CD4-positive, alpha-beta T cell treated with Interleukin-12 subunit alpha and Interleukin-12 subunit beta, for 1 hour (primary cell): Measurements from ENCODE around the gene VEGFC.

Experiments
- DNase-seq: peaks from one replicate; pipeline ENCODE4 v3.0.0-alpha.2; 2020

Gene VEGFC

GRCh38 chr4:176792326-176793059 is at the start of gene VEGFC:
Gene VEGFC, minus strand, starts transcription at chr4:176792922. Its CDS starts 611 bp downstream, at chr4:176792311.
- no peak for DNase-seq

GRCh38 chr4:176841711-176842112 is 49.0 kb upstream of the VEGFC start:
- DNase-seq = no peak

GRCh38 chr4:176840166-176840565 is 47.4 kb upstream of the VEGFC start:
- DNase-seq = no peak

- no peak for DNase-seq
These were observed 46.9 kb upstream of the VEGFC start for GRCh38 chr4:176839656-176840055.

GRCh38 chr4:176838601-176839433 is 46.1 kb upstream of the VEGFC start:
- DNase-seq = no peak

GRCh38 chr4:176837169-176837895 is 44.6 kb upstream of the VEGFC start:
- no peak for DNase-seq

DNA sequence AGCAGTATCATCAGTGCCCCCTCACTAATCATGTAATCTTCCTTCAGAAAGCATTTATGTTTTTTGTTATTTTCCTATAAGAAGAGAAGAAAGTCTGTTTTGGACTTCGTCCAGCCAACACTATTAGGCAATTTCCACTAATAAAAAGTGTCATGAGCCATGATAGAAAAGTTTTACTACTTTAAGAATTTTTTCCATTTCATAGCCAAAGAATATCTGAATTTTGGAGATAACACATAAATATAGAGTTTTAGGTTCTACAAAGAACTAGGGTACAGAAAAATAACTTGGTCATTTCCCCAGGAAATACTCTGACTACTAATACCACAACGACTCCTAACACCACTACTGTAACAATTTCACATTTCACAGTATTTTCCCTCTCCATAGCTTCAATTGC is 41.8 kb upstream of the VEGFC start:
- no peak for DNase-seq

DNA sequence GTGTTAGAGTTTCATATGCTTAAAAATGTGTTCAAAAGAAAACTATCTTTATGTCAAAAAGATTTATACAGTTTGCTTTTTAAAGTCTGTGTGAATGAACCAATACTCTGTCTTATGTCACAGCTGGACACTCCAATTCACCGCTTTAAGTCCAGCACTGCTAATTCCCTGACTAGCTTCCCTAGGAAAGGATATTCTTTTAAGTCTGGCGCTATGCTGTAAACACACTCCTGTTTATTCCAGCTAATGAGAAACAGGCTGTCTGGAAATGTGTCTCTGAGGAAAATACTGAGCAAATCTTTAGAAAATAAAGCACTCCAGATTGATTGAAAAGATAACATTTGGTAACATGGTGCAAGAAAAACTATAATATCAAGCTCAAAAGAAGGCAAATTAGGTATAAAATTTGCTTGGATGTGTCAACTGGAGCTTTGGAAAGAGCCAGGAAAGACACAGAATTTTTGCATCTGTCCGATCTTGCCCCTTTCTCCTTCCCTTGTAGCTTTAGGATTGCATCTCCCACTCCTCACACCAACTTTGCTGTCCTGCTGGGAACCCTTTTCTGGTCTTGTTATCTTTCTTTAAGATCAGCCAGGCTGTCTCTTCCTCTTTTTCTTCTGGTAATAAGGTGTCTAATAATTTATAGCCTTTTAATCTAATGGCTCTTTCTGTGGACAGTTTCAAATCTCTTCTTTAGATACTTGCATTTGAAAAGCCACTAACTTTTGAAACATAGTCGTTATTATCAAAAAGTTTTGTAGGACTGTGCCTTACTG is 40.9 kb upstream of the VEGFC start:
- no peak for DNase-seq

DNA sequence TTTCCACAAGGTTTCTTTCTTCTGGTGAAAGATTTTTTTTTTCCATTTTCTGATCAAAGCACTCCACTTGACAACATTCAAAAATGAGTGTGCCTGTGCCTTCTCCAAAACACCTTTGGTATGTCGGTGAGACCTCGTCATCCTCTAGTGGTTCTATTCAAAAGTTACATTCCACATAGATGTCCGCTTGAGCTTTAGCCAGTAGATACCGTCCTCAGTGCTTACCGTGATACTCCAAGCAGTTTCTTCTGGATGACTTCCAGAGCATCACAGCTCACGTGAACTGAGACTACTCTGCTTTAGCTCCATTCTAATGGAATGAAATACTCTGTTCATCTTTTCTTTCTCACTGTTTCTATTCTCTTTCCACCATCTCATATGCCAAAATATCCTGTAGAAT is 38.2 kb upstream of the VEGFC start:
- DNase-seq = no peak

GRCh38 chr4:176825586-176825985 is 32.9 kb upstream of the VEGFC start:
- DNase-seq = no peak

DNA sequence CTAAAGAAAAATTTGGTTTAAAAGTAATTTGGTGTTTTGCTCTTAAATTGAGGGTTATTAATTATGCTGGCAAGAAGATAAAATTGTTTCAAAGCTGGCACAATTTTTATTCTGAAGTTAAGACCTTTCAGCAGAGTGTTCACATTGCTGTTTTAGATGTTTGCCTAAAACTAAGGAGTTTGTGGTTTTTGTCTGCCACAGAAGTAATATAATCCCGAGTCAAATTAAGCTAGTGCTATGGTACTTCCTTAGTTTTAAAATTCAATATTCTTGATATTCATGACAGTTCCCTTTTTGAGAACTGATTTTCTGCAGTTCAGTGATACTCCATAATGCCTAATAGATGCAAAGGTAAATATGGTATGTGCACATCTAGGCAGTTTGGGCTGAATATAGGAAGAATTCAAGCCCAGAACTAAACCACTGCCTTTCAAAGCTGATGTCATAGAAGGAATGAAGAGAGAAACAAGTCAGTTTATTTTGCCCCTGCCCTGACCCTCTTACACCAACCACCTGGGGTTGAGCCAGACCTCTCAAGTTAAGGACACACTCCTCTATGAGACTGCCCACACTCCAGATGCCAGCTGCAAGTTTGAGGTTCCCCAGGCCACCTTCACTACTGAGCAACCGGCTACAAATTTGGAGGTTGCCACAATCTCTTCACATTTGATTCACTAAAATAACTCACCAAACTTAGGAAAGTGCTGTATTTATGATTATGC is 32.1 kb upstream of the VEGFC start:
- no peak for DNase-seq

GRCh38 chr4:176818531-176818930 is 25.8 kb upstream of the VEGFC start:
- DNase-seq = no peak

- no peak for DNase-seq
These were observed 24.5 kb upstream of the VEGFC start for GRCh38 chr4:176817204-176817603.

GRCh38 chr4:176814770-176815169 is 22.0 kb upstream of the VEGFC start:
- DNase-seq = no peak

DNA sequence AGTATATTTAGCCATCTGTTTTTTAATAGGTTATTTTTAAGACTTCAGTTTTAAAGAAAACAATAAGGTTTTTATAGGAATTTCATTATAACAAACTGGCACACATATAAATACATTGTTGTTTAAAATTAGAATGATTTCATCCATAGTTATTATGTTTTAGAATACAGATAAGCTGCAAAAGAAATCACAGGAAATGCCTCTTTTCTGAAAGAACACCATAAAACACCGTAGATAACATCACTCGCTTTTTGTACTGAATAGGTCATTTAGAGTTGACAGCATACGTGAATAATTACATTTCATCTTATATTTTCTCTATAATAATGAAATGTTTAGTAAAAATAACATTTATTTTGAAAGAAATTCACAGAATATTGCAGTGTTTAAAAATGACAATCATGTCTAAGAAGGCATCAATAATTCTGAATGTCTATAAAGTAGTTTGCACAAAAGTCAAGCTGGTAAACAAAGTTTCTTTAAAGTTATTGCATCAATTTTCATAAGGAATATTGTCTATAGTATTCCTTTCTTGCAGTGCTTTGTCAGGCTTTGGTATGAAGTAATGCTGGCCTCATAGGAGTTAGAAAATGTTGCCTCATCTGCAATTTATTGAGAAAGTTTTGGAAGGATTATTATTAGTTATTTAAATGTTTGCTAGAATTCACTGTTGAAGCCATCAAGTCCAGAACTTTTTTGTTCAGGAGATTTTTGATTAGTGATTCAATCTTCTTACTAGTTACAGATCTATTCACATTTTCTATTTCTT is 17.9 kb upstream of the VEGFC start:
- no peak for DNase-seq

DNA sequence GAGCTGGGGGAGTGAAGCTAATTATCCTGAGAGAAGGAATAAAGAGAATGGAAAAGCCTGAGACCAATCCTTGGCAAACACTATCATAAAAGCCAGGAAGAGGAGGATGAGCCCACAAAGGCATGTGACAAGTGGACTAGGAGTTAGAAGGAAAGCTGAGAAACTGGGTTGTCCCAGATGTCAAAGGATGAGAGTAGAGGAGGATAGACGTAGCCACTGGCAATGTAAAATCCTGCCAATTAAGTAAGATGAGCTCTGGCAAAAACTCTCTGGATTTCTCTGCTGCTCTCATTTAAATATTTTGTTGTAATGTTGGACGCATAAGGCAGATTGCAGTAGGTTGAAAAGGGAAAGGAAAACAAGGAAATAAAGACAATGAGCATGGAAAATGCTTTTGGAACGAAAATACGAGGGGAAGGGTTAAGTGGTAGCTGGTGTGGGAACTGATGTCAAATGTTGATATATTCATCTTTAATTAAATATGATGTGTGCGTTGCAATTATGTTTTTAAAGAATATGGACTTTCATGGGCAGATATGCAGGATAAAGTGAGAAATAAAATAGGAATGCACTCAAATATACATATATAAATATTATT is 14.2 kb upstream of the VEGFC start:
- DNase-seq = no peak

GRCh38 chr4:176805155-176805554 is 12.4 kb upstream of the VEGFC start:
- DNase-seq = no peak

GRCh38 chr4:176800891-176801534 is 8.3 kb upstream of the VEGFC start:
- DNase-seq = no peak

GRCh38 chr4:176799653-176800052 is 6.9 kb upstream of the VEGFC start:
- no peak for DNase-seq

DNA sequence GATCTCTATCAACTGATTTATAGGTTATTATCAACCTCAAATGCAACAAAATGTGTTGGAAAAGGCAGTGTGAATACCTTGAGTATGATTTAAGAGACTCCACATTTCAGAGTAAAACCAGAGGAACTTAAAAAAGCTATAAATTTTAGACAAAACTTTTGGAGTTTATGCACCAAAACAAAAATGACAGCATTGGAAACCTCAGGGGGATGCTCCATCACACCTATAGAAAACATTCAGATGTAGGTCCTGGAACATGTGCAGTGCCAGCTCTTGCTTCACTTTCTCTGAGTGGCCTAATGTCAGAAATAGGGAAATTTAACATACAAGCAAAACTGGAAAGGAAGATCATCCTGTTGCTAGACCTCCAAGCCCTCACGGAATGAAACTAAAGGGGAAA is 5.8 kb upstream of the VEGFC start:
- DNase-seq = no peak
